ENCODE results near the gene ATAD1.
"Not testable (repeated sequence)": the region's sequence is repeated elsewhere in the genome, so short reads cannot be mapped to it uniquely, and the experiment has no call there.

ATAD1 gene

GRCh38 chr10:87761153-87761552, 56.9 kb downstream of the ATAD1 start:
- Mint-ChIP-seq H3K4me1 (ENCODE audit: low read depth) (peaks cover 24% of the 10 kb centered on the region), H3K27me3 (no peaks in the 10 kb centered on the region), H3K27ac (no peak overlapping the region), H3K9me3 (ENCODE audit: low read depth) (no peaks in the 10 kb centered on the region), H3K36me3 (peaks cover 2% of the 10 kb centered on the region), H3K4me3 (no peak overlapping the region)

- H3K27me3 Mint-ChIP-seq, result no peaks in the 10 kb centered on the region
- peaks cover 24% of the 10 kb centered on the region for H3K4me1 Mint-ChIP-seq (ENCODE audit: low read depth)
- peak overlapping the region; percentile 68 for H3K27ac Mint-ChIP-seq
- H3K9me3 Mint-ChIP-seq (ENCODE audit: low read depth), result no peaks in the 10 kb centered on the region
- peaks cover 2% of the 10 kb centered on the region for H3K36me3 Mint-ChIP-seq
- H3K4me3 Mint-ChIP-seq, result no peak overlapping the region
Observed at GRCh38 chr10:87760195-87760905, 57.7 kb downstream of the ATAD1 start.

- Mint-ChIP-seq H3K27me3 (no peaks in the 10 kb centered on the region), H3K27ac (no peak overlapping the region), H3K9me3 (ENCODE audit: low read depth) (no peaks in the 10 kb centered on the region), H3K4me3 (no peak overlapping the region), H3K36me3 (peaks cover 2% of the 10 kb centered on the region), H3K4me1 (ENCODE audit: low read depth) (peaks cover 24% of the 10 kb centered on the region)
Observed at GRCh38 chr10:87759551-87759950, 58.5 kb downstream of the ATAD1 start.

- Mint-ChIP-seq H3K27me3 (no peaks in the 10 kb centered on the region), H3K4me3 (no peak overlapping the region), H3K4me1 (ENCODE audit: low read depth) (peaks cover 27% of the 10 kb centered on the region), H3K9me3 (ENCODE audit: low read depth) (no peaks in the 10 kb centered on the region), H3K27ac (no peak overlapping the region), H3K36me3 (peaks cover 6% of the 10 kb centered on the region)
Observed at GRCh38 chr10:87757685-87758084, 60.3 kb downstream of the ATAD1 start.

GRCh38 chr10:87753995-87754866, 63.8 kb downstream of the ATAD1 start:
- Mint-ChIP-seq H3K27me3 (no peaks in the 10 kb centered on the region), H3K36me3 (peaks cover 5% of the 10 kb centered on the region), H3K4me1 (ENCODE audit: low read depth) (peaks cover 19% of the 10 kb centered on the region), H3K9me3 (ENCODE audit: low read depth) (no peaks in the 10 kb centered on the region), H3K4me3 (no peak overlapping the region), H3K27ac (peak overlapping the region; percentile 59)

GRCh38 chr10:87752566-87752965, 65.5 kb downstream of the ATAD1 start:
- Mint-ChIP-seq H3K4me1 (ENCODE audit: low read depth) (peaks cover 14% of the 10 kb centered on the region), H3K27me3 (no peaks in the 10 kb centered on the region), H3K4me3 (no peak overlapping the region), H3K9me3 (ENCODE audit: low read depth) (no peaks in the 10 kb centered on the region), H3K36me3 (peaks cover 5% of the 10 kb centered on the region), H3K27ac (no peak overlapping the region)

- no peaks in the 10 kb centered on the region for H3K27me3 Mint-ChIP-seq
- no peak overlapping the region for H3K27ac Mint-ChIP-seq
- H3K9me3 Mint-ChIP-seq (ENCODE audit: low read depth), result no peaks in the 10 kb centered on the region
- H3K4me3 Mint-ChIP-seq, result no peak overlapping the region
- peaks cover 14% of the 10 kb centered on the region for H3K4me1 Mint-ChIP-seq (ENCODE audit: low read depth)
- H3K36me3 Mint-ChIP-seq, result peaks cover 5% of the 10 kb centered on the region
Observed at GRCh38 chr10:87751274-87751673, 66.8 kb downstream of the ATAD1 start.

GRCh38 chr10:87750817-87751216, 67.2 kb downstream of the ATAD1 start:
- H3K9me3 Mint-ChIP-seq (ENCODE audit: low read depth), result no peaks in the 10 kb centered on the region
- no peak overlapping the region for H3K27ac Mint-ChIP-seq
- no peak overlapping the region for H3K4me3 Mint-ChIP-seq
- peaks cover 14% of the 10 kb centered on the region for H3K4me1 Mint-ChIP-seq (ENCODE audit: low read depth)
- H3K36me3 Mint-ChIP-seq, result peaks cover 5% of the 10 kb centered on the region
- no peaks in the 10 kb centered on the region for H3K27me3 Mint-ChIP-seq

- no peaks in the 10 kb centered on the region for H3K9me3 Mint-ChIP-seq (ENCODE audit: low read depth)
- H3K27me3 Mint-ChIP-seq, result no peaks in the 10 kb centered on the region
- H3K27ac Mint-ChIP-seq, result peak overlapping the region; percentile 28
- H3K4me1 Mint-ChIP-seq (ENCODE audit: low read depth), result peaks cover 14% of the 10 kb centered on the region
- peaks cover 5% of the 10 kb centered on the region for H3K36me3 Mint-ChIP-seq
- no peak overlapping the region for H3K4me3 Mint-ChIP-seq
Observed at GRCh38 chr10:87750001-87750671, 67.9 kb downstream of the ATAD1 start.

GRCh38 chr10:87748244-87748643, 69.8 kb downstream of the ATAD1 start:
- H3K27me3 Mint-ChIP-seq; H3K27ac Mint-ChIP-seq; H3K9me3 Mint-ChIP-seq (ENCODE audit: low read depth); H3K4me3 Mint-ChIP-seq; H3K36me3 Mint-ChIP-seq: not testable (repeated sequence)
- H3K4me1 Mint-ChIP-seq (ENCODE audit: low read depth), result peaks cover 12% of the 10 kb centered on the region

- Mint-ChIP-seq H3K4me3 (no peak overlapping the region), H3K4me1 (ENCODE audit: low read depth) (peaks cover 7% of the 10 kb centered on the region), H3K9me3 (ENCODE audit: low read depth) (no peaks in the 10 kb centered on the region), H3K36me3 (no peaks in the 10 kb centered on the region), H3K27me3 (no peaks in the 10 kb centered on the region), H3K27ac (no peak overlapping the region)
Observed at GRCh38 chr10:87746911-87747310, 71.1 kb downstream of the ATAD1 start.

- H3K27ac Mint-ChIP-seq, result no peak overlapping the region
Observed at GRCh38 chr10:87744606-87745005, 73.4 kb downstream of the ATAD1 start.

GRCh38 chr10:87742992-87743610, 74.9 kb downstream of the ATAD1 start:
- not testable (repeated sequence) for H3K36me3 Mint-ChIP-seq; H3K4me3 Mint-ChIP-seq; H3K9me3 Mint-ChIP-seq (ENCODE audit: low read depth); H3K27ac Mint-ChIP-seq; H3K4me1 Mint-ChIP-seq (ENCODE audit: low read depth); H3K27me3 Mint-ChIP-seq

More at GRCh38 chr10:87744606-87745005, 73.4 kb downstream of the ATAD1 start:
- H3K4me1 Mint-ChIP-seq (ENCODE audit: low read depth), result no peaks in the 10 kb centered on the region
- no peaks in the 10 kb centered on the region for H3K36me3 Mint-ChIP-seq
- H3K9me3 Mint-ChIP-seq (ENCODE audit: low read depth), result no peaks in the 10 kb centered on the region
- no peak overlapping the region for H3K4me3 Mint-ChIP-seq
- H3K27me3 Mint-ChIP-seq, result no peaks in the 10 kb centered on the region

- Mint-ChIP-seq H3K27me3 (peaks cover 7% of the 10 kb centered on the region), H3K4me1 (ENCODE audit: low read depth) (no peaks in the 10 kb centered on the region), H3K9me3 (ENCODE audit: low read depth) (no peaks in the 10 kb centered on the region), H3K4me3 (no peak overlapping the region), H3K27ac (no peak overlapping the region), H3K36me3 (no peaks in the 10 kb centered on the region)
Observed at GRCh38 chr10:87740254-87740655, 77.8 kb downstream of the ATAD1 start.

GRCh38 chr10:87739703-87740102, 78.3 kb downstream of the ATAD1 start:
- H3K36me3 Mint-ChIP-seq, result no peaks in the 10 kb centered on the region

More at GRCh38 chr10:87739703-87740102, 78.3 kb downstream of the ATAD1 start:
- peaks cover 8% of the 10 kb centered on the region for H3K27me3 Mint-ChIP-seq
- H3K4me3 Mint-ChIP-seq, result no peak overlapping the region
- no peak overlapping the region for H3K27ac Mint-ChIP-seq
- no peaks in the 10 kb centered on the region for H3K4me1 Mint-ChIP-seq (ENCODE audit: low read depth)
- H3K9me3 Mint-ChIP-seq (ENCODE audit: low read depth), result no peaks in the 10 kb centered on the region

Data from activated naive CD8-positive, alpha-beta T cell (primary cell).